Stimulated activated CD4-positive, alpha-beta T cell treated with anti-CD3 and anti-CD28 coated beads, Interleukin-2, amount 100 ng/mL, for 48 hours (primary cell): Measurements from ENCODE around the gene PMVK.
"Not testable (repeated sequence)": the region's sequence is repeated elsewhere in the genome, so short reads cannot be mapped to it uniquely, and the experiment has no call there.

Experiments used
- DNase-seq, 2 donors: peaks; one replicate each; pipeline ENCODE4 v3.0.0-alpha.2; 2020

PMVK gene

GRCh38 chr1:154912755-154913154, 23.8 kb downstream of the PMVK start:
- no peak for DNase-seq

GRCh38 chr1:154911691-154912550, 24.6 kb downstream of the PMVK start:
- DNase-seq = no peak

- DNase-seq = no peak
These were observed 25.7 kb downstream of the PMVK start for GRCh38 chr1:154910851-154911250.

DNA sequence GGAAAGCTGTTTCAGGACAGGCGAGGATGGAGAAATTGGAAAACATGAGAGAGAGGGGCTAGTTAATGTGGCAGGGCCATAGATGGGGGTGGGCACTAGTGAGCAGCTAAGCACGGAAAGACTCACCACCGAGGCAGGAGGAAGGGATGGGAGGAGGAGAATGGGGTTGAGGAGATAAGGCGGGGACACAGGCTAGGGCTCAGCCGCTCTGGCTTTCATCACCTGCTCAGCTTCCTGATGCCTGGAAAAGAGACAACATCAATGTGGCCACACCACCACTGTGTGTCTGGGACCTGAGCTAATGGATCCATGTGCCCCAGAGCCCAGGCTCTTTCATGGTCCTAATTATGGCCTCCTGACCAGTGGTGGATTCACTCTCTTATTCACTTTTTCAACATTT, 27.6 kb downstream of the PMVK start:
- DNase-seq = no peak

- not testable (repeated sequence) for DNase-seq
These were observed 28.4 kb downstream of the PMVK start for GRCh38 chr1:154908129-154908528.

- DNase-seq = no peak
These were observed 29.9 kb downstream of the PMVK start for GRCh38 chr1:154906621-154907081.

DNA sequence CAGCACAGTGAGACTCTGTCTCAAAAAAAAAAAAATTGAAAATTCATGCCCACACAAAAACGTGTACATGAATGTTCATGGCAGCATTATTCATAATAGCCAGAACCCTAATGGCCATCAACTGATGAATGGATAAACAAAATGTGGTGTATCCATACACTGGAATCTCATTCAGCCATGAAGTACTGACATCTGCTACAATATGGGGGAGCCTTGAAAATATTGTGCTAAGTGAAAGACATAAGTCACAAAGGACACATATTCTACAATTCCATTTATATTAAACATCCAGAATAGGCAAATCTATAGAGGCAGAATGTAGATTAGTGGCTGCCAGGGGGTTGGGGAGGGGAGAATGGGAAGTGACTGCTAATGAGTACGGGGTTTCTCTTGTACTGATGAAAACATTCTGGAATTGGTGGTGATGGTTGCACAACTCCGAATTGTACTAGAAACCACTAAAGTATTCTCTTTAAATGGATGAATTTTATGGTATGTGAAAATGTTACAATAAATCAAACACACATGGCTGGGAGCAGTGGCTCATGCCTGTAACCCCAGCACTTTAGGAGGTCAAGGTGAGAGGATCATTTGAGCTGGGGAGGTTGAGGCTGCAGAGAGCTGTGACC, 33.5 kb downstream of the PMVK start:
- DNase-seq = no peak

GRCh38 chr1:154901591-154901990, 34.9 kb downstream of the PMVK start:
- no peak for DNase-seq

DNA sequence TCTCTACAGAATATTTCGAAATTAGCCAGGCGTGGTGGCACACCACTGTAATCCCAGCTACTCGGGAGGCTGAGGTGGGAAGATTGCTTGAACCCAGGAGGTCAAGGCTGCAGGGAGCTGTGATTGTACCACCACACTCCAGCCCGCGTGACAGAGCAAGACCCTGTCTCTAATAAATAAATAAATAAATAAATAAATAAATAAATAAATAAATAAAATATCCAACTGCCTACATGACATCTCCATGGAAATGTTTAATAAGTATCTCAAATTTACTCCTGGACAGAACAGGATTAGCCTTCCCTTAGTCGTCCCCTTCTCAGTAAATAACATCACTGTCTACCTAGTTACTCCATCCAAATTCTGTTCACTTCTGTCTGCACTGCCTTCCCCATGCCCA, 37.5 kb downstream of the PMVK start:
- DNase-seq = no peak

- no peak for DNase-seq
These were observed 39.7 kb downstream of the PMVK start for GRCh38 chr1:154896771-154897286.

GRCh38 chr1:154895798-154896197, 40.7 kb downstream of the PMVK start:
- no peak for DNase-seq

DNA sequence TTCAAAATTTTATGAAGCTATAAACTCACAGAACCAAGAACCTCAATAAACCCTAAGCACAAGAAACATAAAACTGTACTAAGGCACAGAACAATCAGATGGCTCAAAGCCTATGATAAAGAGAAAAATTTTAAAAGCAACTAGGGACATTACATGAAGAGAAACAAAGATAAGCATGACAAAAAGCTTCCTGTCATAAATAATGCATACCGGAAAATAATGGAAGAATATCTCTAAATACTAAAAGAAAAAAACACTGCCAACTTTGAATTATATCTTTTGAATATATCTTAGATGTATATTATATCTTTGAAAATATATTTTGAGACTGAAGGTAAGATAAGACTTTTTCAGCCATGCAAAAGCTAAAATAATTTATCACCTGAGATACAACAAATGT, 45.1 kb downstream of the PMVK start:
- no peak for DNase-seq

GRCh38 chr1:154888757-154889156, 47.8 kb downstream of the PMVK start:
- DNase-seq = no peak

GRCh38 chr1:154886281-154887015, 50.1 kb downstream of the PMVK start:
- no peak for DNase-seq

DNA sequence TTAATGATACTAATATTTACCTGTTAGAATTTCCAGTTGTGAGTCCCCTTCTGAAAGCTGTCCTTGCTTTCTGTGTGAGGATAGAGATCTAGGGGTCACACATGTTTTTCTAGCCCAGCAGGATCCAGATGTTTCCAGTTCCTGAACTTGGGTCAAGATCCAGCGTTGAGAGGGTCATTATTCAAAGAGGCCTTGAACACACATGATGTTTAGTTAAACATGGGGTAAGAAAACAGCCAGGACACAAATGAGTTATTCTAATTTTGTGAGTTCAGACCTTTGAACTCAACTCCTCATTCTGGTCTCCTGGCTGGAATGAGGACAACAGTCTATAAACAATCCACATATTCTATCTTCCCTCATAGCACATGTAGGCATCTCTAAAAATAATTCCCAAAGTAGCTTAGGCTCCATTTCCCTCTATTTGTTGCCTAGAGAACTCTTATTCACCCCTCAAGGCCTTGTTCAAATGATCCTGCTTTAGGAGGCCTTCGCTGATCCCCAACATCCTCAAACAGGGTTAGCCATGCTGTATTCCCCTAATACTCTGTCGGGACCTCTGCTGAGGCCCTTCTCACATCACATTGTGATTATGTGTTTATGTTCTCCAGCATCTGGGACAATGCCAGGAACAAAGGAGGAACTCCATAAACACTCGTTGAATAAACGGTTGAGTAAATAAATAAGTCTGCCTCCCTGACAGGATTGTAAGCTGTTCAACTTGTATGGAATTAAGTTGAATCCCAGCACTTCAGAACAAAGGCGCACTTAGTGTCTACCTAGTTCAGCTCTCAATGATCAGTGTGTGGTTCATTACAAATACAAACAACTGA, 51.4 kb downstream of the PMVK start:
- DNase-seq = no peak

GRCh38 chr1:154883919-154884868, 52.3 kb downstream of the PMVK start:
- no peak for DNase-seq

GRCh38 chr1:154881820-154882535, 54.5 kb downstream of the PMVK start:
- DNase-seq = no peak

- no peak for DNase-seq
These were observed 55.8 kb downstream of the PMVK start for GRCh38 chr1:154880671-154881070.

DNA sequence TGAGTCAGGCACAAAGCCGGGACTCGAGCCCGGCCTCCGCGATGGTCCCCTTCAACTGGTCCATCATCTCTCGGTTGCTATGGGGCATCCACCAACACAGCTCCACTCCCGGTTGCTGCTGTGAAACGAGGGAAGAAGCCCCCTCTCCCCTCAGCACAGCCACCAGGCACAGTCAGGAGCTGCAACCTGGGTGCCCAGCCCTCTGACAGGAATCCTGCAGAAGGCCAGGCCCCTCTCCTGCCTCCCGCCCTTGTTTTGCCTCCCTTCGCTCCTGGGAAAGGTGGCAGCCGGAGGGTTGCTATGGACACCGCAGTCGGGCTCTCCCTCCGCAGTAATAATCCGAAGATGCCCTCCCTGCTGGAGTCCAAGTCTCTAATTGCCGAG, 57.5 kb downstream of the PMVK start:
- DNase-seq = no peak

DNA sequence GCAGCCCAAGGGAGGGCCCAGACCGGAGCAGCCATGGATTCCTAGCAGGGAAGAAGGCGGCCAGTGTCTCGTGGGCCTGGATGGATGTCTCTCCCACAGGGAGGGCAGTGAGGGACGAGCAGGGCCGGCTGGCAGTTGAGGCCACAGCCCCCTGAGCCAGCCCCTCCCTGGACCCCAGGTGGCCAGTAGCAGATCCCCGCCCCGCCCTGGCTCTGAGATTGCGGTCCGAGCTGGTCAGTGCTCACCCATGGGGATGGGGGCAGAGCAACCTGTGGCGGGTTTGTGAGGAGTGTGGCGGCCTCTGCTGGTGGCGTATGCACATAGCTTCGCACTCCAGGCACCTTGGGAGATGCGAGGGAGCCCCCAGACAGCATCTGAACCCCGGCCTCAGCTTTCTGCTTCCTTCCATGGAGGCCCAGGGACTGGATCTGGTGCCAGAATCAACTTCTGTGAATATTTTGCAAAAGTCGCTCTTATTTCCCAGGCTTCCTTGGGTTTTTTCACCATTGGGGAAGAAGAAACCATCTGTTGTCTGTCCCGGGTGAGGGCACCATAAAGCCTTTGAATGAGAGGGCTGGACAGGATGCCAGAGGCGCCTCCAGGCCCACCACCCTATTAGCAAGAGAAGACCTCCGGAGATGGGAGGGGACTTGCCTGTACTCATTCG, 58.0 kb downstream of the PMVK start:
- DNase-seq = peak; percentile 66 to 75
